HG02840 (cell line): Measurements from ENCODE around the gene ARHGAP23.
"Not testable (repeated sequence)": the region's sequence is repeated elsewhere in the genome, so short reads cannot be mapped to it uniquely, and the experiment has no call there.

Source experiments
- ATAC-seq: cut with Tn5 transposase; IDR thresholded peaks from one replicate; pipeline ENCODE4 v1.9.1; 2021; ENCODE audit warnings: mild to moderate bottlenecking, moderate library complexity, moderate number of reproducible peaks; ENCODE audit not compliant: unreplicated experiment, low FRiP score

Gene ARHGAP23

DNA sequence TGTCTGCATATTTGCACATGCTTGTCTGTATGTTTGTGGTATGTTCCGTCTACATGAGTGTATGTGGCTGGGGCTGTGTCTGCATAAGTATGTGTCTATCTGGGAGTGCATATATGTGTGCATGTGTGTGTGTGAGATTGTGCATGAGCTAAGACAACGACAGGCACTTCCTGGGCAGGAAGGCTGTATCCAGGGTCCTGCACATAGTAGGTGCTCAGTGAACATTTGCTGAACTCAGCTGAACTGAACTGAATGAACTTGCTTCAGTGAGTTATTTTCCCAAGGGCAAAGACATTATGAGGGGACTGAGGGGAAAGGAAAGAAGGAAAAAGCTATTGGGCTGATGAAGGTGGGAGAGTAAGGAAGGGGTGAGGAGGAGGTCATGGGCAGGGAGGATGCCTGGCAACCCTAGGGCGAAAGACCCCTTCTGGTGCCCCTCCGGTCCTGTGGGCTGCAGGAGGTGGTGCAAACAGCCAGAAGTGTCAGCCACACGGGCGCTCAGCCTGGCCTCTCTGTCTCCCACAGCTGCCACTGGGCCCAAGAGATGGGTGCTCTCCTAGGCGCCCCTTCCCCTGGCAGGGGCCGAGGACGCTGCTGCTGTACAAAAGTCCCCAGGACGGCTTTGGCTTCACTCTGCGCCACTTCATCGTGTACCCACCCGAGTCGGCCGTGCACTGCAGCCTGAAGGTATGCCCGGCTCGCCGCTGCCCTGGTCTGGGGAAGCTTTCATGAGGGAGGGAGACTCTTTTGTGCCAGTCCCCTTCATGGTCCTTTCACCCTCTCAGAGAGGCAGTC, 29.5 kb downstream of the ARHGAP23 start:
- no peak for ATAC-seq

DNA sequence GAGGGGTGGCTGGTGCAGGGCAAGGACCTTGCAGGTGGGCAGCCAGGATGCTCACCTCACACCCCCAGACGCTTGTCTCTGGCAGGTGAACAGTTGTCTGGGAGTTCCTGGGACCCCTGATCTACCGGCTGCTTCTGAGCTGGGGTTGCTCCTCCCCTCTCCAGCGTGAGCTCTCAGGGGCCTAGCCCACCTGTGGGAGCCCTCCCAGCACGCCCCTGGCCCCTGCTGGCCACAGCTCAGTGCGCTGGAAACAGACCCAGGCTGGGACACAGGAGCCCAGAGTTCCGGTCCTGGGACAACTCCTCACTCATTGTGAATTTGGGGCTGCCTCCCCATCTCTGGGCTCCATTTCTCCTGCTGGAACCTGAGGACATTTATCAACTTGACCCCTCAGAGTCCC, 30.3 kb downstream of the ARHGAP23 start:
- no peak for ATAC-seq

DNA sequence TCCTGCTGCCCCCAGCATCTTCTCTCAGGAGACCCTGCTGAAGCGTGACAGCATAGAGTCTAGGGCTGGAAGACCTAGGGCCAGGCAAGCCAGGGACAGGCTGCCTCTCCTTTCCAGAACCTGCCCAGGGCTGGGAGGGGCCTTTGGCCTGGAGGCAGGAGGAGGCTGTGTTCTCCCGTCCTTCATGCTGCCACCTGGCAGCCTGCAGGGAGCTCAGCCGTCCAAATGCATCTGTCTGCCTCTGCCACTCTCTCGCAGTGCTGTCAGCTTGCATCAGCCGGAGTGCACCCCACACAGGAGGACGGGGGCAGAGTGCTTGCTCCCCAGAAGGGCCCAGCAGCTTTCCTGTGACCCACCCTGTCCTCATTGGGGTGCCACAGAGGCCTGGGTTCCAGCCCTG, 31.3 kb downstream of the ARHGAP23 start:
- ATAC-seq: no peak

DNA sequence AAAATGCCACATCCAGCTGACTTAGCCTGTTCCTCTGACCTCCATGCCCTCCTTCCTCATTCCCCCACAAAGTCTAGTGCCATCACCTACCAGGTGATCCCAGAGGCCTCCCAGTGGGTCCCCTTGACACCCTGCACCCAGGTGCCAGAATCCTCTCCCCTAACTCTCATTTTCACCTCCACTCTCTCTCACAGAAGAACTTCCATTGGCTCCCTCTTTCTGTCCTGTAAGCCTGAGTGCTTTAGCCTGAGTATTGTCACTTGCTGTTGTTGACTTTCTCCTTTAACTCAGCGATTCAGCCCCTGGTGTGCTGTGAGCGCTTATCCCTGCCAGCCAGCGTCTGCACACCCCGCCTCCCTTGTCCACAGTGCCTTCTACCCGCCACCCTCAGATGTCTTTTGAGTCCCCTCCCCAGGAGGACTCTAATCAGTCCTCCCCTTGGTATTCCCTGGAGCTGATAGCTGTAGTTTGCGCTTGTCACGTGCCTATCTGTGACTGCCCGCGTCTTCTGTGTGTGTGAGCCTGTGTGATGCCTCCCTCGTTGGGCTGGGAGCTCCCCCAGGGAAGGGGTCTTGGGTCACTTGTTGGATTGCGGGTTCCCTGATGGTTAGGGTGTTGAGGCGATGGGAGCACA, 31.9 kb downstream of the ARHGAP23 start:
- ATAC-seq: no peak

DNA sequence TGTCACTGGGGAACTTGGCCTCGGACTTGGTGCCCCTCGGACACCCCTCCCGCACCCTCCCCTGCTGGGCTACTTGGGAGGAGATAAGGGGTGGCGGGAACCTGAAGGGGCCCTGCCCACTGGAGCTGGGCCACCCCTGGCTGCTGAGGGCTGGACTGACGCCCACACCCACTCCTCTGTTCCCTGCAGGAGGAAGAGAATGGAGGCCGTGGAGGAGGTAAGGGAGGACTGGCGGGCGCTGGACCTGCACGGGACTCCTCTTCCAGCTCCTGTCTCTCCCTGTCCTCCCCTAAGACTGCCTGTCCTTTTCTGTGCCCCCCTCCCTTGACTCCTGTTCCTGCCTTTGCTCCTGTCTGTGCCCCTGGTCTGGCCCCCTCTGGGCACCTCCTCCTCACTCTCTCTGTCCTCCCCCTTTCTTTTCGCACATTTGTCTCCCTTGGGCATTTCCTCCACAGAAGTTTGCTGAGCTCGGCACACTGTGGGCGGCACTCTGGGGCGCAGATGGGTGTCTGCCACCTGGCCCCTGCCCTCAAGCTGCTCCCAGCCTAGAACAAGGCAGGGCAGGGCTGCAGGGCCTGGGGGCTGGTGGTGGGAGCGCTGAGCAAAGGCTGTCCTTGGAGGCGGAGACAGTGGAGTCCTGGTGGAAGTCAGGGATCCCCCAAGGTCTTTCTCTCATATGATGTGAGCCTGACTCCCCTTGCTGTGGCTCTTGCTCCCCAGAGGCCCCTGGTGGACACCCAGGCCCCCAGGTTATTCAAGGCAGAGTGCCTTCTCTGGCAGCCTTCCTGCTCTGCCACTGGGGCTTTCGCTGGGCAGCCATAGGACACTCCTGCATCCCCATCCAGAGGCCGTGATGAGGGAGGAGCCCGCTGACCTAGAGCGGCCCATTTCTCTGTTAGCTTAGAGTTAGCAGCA, 32.7 kb downstream of the ARHGAP23 start:
- ATAC-seq: no peak

DNA sequence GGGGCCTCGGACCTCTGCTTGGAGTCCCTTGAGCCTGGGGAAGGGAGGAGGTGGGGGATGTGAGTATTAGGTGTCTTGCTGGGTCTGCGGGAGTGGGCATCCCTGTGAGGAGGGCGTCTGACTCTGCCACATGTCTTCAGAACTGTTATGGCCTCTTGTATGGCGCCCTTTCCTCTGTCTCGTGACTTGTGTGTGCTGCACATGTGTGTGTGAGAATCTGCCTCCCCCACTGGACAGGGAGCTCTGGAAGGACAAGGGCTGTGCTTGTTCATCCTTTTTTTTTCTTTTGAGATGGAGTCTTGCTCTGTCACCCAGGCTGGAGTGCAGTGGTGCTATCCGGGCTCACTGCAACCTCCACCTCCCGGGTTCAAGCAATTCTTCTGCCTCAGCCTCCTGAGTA, 33.4 kb downstream of the ARHGAP23 start:
- no peak for ATAC-seq

DNA sequence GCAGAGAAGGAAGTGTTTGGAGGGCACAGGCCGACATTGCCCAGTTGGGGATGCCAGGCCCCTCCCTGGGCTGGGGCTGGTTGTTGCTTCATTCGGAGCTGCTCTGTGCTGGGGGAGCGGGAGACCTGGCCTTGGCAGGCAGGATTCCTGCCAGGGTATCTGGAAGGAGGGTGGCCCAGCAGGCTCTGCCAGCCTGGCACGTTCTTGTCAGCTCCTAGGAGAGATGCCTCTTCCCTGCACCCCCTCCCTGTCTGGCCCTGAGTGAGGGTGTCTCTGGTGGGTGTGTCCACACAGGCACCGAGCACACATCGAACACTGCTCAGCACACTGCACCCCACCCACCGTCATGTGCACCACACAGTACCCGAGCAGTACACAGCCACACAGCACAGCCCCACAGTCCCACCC, 35.2 kb downstream of the ARHGAP23 start:
- ATAC-seq: no peak

DNA sequence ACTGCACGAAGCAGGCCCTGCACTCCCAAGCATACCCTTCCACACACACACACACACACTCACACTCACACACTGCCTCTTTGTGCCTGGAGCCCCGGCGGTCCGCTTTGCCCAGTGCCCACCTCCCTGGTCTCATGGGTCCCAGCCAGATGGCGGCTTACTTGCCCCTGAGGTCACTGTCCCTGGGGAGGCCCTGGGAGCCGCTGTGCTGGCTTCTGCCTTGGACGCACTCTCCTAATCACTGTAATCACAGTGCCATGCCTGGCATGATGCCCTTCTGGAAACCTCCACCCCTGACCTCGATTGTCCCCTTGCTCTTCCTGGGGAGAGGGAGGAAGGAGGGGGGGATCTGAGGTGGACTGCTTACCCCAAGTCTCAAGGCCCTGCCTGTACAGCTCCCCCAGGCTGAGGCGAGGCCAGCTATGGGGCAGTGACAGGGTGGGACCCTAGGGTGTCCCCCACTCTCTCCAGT, 36.0 kb downstream of the ARHGAP23 start:
- no peak for ATAC-seq

DNA sequence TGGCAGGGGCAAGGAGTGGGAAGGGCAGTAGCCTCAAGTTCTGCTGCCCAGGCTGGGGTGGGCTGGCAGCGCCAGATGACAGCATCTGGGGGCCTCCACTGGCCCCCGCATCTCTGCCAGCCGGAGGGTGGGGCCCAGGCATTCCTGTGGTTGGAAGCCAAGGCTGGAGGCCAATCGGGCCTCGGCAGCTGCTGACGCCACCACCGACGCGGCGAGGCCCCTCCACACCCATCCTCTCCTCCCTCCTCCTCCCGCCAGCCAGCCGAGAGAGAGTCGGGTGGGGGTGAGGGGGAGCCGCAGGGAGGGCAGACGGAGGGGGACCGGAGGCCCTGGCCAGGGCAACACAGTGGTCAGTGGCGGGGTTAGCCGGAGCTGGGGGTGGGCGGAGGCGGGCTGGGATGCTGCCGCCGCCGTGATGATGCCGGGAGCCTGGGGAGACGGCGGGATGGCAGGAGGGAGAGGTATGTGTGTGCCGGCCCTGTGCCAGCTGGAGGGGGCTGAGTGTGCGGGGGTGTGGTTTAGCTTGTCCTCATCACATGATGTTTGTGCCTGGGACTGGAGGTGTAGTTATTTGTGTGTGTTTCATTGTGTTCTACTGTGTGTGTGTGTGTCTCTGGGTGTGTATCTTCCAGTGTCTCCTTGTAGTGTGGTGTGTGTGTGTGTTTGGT, 36.6 kb downstream of the ARHGAP23 start:
- ATAC-seq: no peak

DNA sequence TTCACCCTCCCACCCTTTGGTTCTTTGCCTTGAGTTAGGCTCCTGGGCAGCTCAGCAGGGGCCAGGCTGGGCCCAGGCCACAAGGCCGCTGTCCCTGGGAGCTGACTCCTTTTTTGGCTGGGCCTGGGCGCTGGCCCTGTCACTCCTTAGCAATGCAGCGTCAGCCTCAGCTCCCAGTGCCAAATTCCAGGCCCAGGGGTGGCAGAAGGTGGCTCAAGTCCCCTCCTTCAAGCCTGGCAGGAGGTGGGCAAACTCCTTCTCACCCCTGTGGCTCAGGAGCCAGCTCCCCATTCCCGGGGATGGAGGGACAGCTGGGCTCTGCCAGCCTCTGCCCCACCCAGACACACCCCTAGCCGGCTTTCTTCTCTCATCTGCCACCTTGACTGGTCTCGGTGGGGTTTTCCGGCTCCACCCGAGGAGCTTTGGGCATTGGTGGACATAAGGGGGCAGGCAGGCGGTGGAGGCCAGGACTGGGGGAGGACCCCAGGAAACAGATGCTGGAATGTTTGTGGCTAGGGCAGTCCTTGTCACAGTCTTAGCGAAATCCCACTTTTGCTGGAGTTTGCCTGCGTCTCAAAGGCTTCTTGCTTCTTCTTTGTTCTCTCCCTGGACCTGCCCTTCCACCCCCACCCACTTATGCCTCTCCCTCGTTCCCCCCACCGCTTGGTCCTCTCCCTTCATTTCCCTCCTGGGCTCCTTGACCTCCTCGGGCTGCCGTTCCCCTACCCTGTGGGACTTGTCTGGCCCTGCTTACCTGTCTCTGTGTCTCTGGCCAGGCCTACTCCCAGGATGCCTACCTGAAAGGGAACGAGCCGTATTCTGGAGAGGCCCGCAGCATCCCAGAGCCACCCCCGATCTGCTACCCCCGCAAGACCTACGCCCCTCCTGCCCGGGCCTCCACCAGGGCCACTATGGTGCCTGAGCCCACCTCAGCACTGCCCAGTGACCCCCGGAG, 37.4 kb downstream of the ARHGAP23 start:
- no peak for ATAC-seq

DNA sequence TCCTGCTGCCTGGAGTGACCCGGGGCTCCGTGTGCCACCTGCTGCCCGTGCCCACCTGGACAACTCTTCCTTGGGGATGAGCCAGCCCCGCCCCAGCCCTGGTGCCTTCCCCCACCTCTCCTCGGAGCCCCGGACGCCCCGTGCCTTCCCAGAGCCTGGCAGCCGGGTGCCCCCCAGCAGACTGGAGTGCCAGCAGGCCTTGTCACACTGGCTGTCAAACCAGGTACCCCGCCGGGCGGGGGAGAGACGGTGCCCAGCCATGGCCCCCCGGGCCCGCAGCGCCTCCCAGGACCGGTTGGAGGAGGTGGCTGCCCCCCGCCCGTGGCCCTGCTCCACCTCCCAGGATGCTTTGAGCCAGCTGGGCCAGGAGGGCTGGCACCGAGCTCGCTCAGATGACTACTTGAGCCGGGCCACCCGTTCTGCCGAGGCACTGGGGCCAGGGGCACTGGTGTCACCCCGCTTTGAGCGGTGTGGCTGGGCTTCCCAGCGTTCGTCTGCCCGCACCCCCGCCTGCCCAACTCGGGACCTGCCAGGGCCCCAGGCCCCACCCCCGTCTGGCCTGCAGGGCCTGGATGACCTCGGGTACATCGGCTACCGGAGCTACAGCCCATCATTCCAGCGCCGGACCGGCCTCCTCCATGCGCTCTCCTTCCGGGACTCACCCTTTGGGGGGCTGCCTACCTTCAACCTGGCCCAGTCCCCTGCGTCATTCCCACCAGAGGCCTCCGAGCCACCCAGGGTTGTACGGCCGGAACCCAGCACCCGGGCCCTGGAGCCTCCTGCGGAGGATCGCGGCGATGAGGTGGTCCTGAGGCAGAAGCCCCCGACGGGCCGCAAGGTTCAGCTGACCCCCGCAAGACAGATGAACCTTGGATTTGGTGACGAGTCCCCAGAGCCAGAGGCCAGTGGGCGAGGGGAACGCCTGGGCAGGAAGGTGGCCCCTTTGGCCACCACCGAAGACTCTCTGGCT, 38.4 kb downstream of the ARHGAP23 start:
- no peak for ATAC-seq

DNA sequence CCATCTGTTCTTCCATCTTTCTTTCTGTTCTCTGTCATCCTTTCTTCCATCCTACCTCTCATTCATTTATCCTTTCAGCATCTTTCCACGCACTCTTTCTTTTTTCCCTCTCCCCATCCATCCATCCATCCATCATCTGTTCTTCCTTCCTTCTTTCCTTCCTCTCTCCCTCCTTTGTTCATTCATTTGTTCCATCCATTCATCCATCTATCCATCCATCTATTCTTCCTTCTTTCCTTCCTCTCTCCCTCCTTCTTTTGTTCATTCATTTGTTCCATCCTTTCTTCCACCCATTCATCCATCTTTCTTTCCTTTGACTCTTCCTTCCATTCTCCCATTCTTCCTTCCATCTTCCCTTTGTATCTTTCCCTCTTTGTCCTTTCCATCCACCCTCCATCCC, 39.2 kb downstream of the ARHGAP23 start:
- ATAC-seq: no peak

DNA sequence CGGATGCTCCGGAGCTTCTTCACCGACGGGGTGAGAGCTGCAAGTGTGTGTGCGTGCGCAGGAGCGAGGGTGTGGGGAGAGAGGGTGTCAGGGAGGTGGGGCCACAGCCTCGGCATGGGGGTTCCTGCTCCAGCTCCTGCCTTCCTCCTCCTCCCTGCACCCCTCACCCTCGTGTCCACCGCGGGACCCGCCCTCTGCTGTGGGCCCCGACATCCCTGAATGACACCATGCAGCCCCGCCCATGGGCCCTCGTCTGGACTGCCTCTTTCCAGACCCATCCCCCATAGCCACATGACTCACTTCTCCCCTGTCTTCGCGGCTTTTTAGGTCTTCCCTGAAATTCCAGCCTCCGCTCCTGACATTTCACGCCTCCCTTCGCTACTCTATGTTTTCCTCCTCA, 41.6 kb downstream of the ARHGAP23 start:
- no peak for ATAC-seq

DNA sequence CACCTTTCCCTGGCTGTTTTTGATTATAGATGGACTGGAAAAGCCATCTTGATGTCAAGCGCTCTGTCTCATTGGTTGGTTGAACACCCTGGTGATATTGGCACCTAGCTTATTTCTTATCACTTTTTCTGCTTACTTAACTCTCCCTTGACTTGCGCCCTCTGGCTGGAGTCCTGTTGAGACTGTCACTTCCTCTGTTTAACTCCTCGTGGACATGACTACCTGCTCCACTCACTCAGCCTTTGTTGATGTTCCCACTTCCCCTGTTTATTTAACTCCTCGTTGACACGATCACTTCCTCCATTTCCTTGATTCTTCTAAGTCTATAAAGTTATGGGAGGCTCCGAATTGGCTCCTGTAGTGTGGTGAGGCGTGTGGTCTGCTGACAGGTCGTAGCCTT, 43.0 kb downstream of the ARHGAP23 start:
- not testable (repeated sequence) for ATAC-seq

DNA sequence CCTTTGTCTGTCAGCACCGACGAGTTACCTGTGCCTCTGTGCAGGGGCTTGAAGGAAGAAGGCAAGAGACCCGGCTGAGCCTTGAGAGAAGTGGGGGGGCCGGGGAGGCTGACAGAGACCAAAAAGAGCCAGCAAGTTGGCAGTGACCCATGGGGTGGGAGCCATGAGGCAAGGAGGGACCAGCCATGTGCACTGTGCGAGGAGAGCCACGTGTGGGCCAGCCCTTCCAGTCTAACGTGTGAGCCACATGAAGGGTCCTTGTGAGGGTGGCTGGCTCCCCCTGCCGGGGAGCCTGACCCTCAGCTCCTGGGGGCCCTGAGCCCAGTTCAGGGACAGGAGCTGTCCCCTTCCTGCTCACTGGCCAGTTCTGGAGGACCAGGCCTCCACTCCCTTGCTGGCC, 46.4 kb downstream of the ARHGAP23 start:
- ATAC-seq: not testable (repeated sequence)

DNA sequence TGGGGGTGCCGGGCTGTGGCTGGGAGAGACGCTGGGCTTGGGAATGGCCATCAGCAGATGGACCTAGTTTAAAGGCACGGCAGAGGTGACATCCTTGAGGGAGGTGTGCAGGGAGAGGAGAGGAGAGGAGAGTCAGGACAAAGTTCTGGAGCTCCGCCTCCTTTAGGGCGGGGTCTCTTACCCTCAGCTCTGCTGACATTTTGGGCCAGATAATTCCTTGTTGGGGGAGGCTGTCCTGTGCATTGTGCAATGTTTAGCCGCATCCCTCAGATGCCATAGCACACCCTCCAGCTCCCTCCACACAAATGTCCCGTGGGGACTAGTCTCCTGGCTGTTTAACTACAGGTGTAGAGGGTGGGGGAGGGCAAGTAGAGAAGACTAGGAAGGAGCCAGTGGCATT, 48.3 kb downstream of the ARHGAP23 start:
- no peak for ATAC-seq

DNA sequence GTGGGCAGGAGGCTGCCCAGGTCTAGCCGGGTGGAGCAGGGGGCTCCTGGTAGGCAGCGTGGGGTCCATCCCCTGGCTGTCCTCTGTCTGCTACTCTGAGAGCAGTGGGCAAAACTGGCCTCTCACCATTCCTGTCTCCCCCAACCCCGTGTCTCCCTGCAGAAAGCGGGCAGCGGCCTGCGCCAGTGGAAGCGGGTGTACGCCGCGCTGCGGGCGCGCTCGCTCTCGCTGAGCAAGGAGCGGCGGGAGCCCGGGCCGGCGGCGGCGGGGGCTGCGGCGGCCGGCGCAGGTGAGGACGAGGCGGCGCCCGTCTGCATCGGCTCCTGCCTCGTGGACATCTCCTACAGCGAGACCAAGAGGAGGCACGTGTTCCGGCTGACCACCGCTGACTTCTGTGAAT, 49.2 kb downstream of the ARHGAP23 start:
- not testable (repeated sequence) for ATAC-seq

DNA sequence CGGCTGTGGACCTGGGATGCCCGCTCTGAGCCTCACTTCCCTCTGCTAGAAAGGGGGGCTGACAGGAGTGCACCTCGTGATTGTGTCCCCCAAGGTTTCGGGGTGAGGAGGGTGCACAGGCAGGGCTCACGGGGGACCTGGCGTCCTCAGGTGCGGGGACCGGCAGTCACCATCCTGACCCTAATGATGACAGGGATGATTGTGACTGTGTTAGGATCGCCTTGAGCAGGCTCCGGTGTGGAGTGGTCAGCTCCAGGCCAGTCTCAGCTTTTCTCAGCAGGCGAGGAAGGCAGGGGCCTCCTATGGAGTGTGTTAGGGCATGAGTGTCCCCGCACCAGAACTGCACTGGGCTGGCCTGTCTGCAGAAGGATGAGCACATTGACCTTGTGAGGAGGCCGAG, 49.7 kb downstream of the ARHGAP23 start:
- ATAC-seq: not testable (repeated sequence)
